IPS-NIHi7 (cell line): ENCODE results near the gene ITGA8.
"Not testable (repeated sequence)": the region's sequence is repeated elsewhere in the genome, so short reads cannot be mapped to it uniquely, and the experiment has no call there.

Experiments used
- DNase-seq: peaks from one replicate; pipeline ENCODE4 v3.0.0; 2012; ENCODE audit warnings: mixed read lengths; ENCODE audit errors: extremely low spot score

Gene ITGA8

DNA sequence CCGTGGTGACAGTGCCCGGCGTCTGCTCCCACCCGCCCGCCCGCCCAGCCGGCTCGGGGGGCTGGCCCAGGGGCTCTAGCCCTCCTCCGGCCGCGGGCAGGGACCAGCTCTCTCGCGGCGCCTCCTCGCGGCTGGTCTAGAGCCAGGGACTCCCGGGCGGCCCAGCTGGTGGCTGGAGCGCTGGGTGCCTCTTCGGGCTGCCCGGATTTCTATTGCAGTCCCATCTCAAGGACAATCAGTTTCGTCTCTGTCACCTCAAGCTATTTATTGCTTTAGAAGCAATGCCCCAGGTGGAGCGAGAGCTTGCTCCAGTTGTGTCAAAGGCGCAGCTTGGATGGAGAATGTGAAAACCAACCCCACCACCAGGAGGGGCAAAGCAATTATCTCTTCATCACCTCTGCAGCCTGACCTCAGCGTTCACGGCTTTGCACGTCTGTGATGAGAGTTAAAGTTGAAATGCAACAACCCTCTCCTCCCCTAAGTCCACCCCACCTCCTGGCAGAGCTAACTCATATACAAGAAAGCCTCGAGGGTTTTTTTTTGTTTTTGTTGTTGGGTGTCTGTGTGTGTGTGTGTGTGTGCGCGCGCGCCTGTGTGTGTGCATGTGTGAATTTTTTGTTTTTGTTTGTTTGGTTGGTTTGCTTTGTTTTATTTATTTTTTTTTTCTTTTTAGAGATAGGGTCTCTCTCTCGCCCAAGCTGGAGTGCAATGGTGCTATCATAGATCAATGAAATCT, at the start of gene ITGA8:
Gene ITGA8 (minus strand): TSS at position 24 of the 736 bp plus-strand sequence. CDS start 151 bp downstream, outside the sequence.
- DNase-seq = peak; percentile 72

DNA sequence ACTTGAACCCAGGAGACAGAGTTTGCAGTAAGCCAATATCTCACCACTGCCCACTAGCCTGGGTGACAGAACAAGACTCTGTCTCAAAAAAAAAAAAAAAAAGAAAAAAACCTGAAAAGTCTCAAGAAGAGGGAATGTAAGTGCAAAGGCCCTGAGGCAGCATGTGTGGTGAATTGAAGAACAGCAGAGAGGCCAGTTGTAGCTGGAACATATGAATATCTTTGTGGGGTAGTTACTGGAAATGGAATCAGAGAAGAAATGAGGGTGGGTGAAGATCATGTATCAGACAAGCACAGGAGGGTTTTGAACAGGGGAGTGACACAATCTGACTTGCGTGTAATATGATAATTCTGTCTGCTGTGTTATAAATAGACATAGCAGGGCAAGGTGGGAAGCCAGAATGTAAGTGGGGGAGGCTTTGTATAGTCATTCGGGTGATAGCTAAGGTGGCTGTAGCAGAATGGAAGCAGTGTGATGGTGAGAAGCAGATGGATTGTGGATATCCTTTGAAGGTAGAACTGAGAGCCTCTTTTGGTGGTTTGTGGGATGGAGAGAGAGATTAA, 45.3 kb upstream of the ITGA8 start:
- DNase-seq = no peak

DNA sequence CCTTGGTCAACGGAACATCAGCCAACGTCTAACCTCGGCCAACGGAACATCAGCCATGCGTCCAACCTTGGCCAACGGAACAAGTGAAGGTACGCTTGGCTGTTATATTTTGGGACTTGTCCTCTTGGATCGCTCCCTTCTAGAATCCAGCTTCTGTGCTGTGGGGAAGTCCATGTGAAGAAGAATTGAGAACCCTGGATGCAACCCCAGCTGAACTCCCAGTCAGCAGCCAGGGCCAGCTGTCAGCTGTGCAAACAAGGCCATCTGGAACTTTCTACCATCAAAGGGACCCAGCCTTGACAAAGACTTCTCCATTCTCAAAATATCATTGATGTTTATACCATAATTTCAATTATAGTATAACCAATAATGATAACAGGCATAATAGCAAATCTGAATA, 43.3 kb upstream of the ITGA8 start:
- no peak for DNase-seq

DNA sequence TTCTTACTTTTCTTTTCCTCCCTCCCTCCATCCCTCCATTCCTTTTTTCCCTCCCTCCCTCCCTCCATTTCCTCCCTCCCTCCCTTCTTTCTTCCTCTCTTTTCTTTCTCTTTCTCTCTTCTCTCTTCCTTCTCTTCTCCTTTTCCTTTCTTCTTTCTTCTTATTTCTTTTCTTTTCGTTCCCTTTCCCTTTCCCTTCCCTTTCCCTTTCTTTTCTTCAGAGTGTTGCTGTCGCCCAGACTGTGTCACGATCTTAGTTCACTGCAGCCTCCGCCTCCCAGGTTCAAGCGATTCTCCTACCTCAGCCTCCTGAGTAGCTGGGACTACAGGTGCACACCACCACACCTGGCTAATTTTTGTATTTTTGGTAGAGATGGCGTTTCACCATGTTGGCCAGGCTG, 42.5 kb upstream of the ITGA8 start:
- DNase-seq = not testable (repeated sequence)

DNA sequence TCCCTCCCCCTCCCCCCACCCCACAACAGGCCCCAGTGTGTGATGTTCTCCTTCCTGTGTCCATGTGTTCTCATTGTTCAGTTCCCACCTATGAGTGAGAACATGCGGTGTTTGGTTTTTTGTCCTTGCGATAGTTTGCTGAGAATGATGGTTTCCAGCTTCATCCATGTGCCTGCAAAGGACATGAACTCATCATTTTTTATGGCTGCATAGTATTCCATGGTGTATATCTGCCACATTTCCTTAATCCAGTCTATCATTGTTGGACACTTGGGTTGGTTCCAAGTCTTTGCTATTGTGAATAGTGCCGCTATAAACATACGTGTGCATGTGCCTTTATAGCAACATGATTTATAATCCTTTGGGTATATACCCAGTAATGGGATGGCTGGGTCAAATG, 41.5 kb upstream of the ITGA8 start:
- not testable (repeated sequence) for DNase-seq

DNA sequence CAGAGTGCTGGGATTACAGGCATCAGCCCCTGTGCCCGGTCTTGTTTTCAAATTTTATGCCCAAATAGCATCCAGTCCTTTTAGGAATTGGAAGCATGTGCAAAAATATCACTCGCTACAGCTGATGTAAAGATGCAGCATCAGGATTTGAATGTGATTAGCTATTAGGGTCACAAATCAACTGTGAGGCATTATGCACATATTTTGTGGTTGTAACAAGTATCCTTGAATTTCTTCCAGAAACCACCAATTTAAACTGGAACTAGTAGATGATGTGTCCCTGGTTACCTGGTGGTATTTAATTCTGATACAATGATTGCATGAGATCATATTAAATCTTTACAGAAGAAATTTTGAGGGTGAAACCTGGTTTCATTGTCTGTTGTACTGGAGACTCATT, 41.0 kb upstream of the ITGA8 start:
- DNase-seq = no peak

DNA sequence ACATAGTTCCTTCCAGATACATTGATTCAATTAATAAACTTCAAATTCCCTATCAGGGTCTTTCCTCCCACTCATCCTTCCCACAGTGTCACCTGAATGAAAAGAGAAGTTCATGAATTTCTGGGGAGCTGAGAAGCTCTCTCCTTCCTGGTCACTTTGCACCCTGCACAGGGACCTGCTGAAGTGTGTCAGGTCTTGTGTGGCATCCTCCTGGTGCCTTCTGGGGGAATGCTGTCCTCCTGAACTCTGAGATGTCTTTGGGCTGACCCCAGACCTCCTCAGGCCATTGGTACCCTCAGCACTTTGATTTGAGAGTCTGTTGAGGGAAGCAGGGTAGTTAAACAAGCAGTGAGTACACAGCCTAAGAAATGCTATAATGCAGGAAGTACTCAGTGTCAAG, 39.5 kb upstream of the ITGA8 start:
- no peak for DNase-seq

DNA sequence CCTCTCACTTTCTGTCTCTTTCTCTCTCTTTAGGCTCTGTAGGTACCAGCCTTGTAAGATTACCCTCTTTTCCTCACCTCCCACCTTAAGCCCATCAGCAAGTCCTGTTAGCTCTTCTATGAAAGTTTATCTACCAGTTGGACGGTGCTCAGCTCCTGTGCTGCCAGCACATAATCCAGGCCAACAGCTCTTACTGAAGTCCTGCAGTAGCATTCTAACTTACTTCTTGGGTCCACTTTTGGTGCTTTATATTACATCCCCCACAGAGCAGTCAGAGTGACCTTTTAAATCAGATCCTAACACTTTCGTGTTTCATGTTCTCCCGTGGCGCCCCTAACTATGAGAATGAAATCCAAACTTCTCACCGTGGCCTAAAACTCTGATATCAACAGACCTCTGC, 38.9 kb upstream of the ITGA8 start:
- DNase-seq = no peak

DNA sequence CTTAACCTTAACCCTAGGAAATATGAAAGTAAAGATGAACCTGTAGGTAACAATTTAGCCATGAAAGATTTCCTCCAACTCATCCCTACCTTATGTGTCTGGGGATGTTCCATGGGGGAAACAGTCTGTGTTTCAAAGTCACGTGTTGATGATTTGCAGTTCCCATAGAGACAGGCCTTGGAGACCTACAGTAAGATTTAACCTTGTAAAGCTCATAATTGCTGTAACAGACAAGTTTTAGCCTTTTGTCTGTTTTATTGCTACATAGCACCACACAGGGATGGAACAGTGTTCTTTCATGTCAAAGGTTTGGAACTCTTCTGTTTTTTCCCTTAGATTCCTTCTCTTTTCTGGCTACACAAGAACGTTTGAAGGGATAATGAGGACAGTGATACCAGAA, 35.2 kb upstream of the ITGA8 start:
- DNase-seq = no peak

DNA sequence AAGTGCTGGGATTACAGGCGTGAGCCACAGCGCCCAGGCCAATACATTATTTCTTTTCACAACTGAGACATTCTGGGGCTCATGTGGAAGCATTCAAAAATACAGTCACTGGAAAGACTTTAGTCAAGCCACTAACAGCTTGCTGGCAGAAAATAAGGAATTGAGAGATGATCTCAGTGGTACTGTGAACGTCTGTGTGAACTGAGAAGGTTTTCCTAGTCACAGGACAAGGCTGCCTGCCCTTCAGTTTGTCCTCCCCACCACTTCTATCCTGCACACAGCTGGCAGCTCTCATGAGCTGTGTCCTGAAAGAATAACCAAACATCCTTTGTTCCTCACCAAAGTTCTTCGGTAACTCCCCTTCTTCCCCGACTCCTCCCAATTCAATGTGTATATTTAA, 31.3 kb upstream of the ITGA8 start:
- DNase-seq = no peak

DNA sequence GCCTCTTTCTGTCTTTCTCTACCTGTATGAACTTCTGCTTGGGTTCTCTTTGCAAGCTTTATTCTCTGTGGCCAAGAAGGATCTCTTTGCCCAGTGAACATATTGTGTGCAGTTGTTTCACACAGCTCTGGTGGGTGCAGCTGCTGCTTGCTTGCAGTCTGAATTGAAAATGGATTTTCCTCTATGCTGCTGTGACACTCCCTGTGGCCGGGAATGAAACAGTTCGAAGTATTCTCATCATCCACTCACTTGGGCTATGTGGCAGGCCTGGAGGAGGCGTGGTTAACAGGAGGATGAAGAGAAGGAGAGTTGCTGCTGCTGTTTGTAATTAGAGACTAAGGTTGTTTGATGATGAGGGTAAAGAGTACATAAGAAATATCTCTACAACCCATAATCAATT, 28.4 kb upstream of the ITGA8 start:
- DNase-seq = no peak

DNA sequence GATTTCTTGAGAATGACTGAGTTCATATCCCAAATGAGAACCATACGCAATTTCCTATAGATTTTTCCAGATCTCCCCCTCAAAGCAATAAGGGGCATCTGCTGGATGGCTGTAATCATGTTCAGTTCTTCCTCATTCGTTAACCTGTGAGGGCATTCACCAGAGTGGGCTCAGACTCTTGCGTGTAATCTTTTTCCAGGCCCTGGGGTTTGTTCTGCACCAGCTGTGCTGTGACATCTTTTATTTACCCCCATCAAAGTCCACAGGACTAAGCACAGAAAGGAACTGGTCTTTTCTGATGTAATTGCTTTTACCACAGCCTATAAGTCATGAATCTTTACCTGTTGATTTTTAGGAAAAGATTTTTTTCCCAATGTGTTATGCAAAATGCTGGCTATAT, 27.9 kb upstream of the ITGA8 start:
- DNase-seq = no peak

DNA sequence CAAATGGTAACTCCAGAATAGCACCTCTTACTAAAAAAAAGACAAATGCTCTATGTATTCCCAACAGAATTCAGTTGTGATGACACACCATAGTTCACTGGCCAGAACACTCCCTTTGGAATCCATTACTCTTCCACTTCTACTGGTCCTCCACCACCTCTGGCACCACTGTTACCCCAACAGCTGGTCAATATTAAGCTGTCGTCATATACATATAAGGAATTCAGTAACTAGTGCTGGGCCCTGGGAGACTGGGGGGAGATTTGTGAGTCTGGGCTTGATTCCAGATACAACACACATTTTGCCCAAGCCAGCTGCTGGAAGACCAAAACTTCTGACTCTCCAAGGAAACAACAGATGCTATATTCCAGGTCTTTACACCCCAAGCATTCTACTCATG, 26.0 kb upstream of the ITGA8 start:
- DNase-seq = no peak

DNA sequence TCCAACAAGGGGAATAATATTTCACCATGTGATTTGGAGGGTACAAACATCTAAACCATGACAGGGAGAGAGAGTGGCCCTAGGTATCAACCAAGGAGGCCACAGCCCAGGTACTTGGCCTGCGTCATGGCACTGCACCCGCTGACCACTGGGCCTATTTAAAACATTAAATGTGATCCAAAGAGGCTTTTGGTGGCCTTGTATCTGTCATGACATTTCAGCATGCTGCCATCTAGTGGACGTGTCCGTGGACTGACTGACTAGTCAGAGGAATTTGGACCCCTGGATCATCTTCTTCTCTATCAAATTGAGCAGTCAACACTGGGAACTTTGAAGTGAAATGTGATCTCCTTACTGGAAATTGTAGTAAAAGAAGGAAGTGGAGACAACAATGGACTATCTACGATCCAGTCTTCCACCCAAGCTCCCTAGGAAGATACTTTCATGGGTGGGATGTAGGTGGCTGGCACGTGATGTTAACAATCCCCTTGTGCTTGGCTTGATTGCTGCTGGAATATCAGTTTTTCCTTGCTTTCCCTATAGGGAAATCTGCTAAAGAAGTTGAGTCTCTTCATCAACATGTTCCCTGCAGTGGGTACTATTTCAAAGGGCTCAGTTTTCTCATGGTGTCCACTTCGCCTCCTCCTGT, 24.6 kb upstream of the ITGA8 start:
- peak; percentile 75 for DNase-seq

DNA sequence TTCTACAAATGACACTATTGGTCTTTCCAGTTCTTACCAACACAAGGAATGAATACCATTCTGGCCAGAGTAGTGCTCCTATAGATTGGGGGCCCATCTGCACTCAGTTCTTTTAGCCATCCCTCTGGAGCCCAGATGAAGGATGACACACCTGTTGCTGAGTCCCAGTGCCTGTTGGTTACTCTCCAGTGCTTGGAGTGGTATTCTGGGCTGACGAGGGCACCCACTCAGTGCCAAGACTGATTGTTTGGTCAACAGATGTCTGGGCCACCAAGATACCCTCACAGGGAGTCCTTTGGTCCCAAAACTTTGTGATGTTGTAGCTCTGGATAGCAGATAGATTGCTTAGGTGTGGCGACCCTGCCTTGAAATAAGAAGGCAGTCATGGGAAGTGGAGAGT, 23.7 kb upstream of the ITGA8 start:
- no peak for DNase-seq

DNA sequence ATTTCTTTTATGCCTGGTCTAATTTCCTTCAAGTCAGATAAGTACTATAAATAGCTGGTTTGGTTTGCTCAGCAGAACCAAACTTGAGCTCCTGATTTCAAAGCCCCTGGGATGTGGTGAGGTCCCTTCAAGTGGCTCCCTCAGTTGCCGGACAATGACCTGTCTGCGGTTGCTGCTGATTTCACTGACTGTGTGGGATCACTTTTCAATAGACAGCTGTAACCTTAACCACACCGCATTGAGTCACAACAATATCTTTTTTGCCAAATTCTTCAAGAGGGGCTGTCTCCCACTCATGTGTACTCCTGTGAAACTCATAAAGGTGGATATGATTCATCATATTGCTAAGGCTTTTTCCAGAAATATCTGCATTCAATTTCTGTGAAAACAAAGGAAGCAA, 23.1 kb upstream of the ITGA8 start:
- DNase-seq = no peak

DNA sequence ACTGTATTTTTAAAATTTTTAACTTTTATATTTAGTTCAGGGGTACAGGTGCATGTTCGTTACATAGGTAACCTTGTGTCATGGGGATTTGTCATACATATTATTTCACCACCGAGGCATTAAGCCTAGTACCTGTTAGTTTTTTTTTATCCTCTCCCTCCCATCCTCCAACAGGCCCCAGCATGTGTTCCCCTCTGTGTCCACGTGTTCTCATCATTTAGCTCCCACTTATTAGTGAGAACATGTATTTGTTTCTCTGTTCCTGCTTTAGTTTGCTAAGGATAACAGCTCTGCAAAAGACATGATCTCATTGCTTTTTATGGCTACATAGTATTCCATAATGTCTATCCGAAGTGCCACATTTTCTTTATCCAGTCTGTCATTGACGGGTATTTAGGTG, 22.4 kb upstream of the ITGA8 start:
- no peak for DNase-seq

DNA sequence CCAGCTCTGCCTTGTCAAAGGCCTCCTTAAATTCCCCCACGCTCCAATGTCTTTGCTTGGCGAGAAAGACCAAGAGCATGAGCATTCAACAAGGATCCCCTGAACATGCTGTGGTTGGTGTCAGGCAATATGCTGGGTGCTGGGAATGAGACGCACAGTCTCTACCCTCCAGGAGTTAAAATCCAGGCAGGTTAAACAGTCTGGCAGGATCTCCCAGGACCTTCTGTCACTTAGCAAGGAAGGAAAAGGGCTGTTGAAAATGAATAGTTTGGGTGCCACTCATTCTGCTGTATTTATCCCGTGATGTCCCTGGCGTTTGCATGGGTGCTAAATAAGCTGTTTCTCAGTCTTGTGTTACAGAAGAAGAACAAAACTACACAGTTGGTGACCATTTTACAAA, 21.9 kb upstream of the ITGA8 start:
- DNase-seq = no peak

DNA sequence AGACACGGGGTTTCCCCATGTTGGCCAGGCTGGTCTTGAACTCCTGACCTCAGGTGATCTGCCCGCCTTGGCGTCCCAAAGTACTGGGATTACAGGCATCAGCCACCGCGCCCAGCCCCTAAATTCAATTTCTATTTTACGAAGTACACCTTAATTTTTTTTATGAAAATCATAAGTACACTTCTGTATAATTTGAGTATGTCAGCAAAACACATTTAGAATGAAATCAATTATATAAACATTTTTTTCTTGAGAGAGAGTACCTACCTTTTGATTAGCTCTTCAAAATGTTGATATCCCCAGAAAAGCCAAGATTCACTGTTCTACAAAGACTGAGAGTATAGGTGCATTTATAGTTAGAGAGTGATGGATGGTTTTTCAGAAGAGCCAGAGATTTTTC, 20.5 kb upstream of the ITGA8 start:
- no peak for DNase-seq

DNA sequence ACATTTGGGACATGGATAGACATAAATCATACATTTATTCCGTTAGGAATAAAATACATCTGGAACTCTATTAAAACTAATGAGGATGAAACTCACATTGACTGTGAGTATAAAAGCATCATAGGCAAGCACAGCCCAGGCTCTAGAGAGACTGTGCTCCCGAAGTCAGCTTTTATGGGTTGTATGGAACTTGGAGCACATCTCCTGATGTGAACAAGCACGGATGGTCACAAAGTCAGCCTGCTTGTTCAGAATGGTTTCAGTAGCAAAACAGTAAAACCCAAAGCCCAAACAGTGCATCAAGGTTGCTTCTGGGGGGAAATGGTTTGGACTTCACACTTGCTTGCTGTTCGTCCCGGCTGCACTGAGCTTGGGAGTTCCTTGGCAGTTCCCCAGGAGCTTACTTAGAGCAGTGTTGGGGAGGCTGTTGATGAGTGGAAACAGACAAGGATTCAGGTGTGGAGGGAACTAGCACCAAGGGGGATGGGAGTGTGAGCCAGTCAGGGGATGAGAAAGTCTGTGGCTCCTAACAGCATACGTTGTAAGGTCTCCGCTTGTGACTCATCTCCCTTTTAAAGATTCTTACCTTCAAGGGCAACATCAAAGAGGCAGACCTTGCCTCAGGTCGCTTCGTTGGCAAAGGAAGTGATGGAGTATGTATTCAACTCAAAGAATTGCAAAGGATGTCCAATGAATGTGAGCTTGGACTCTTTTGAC, 19.7 kb upstream of the ITGA8 start:
- DNase-seq = no peak

DNA sequence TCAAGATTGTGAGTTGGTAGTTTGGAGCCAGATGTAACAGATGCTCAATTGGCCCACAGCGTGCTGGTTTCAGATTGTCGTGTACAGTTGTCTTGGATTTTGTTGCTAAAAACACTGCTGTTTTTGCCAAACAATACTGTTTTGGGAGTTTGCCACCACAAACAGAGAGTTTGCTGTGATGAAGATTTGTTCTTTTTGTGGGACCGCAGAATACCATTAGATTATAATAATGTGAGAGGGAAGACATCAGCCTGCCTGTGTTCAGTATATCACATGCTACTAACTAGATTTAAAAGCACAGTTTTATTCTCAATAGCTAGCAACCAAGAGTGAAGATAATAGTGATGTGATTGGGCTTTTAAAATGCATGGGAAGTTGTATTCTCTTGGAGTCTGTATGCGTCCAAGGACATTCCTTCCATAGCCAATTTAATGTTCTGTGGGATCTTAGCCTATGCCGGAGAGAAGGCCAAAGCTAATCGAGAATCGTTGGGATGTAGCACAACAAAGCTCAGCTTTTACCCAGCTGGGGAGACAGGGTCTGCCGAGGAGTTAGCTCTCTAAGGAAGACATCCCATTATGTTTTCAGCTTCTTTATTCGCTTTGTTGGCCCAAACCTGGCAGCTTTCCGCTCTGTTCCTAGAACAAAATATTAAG, 18.7 kb upstream of the ITGA8 start:
- DNase-seq = no peak

DNA sequence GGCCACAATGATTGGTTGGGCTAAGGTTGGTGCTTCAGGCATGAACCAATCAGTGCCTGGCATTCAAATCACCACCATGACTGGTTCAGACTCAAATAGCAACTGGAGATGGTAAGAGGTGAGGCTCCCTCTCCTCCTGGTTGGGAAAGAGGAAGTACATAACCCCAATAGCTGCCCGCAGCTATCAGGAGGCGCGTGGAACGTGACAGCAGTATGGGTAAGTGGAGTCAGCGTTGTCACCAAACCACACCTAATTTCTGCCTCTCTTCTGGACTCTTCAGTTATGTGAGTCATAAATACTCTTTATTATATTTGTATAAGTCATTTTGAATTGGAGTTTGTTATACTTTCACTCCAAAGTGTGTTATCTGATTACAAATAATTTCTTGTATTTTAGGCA, 17.9 kb upstream of the ITGA8 start:
- no peak for DNase-seq
